Right atrium auricular region (tissue), 2 donors: ENCODE data around the gene P2RY14. TPM values are rescaled to one million over a fixed set of nuclear protein-coding genes. Genes with fewer than 3 reads are reported as not detected.

Experiments used
- DNase-seq: peaks from one replicate; pipeline ENCODE4 v3.0.0-alpha.2; 2019; ENCODE audit warnings: low spot score
- H3K27ac ChIP-seq, 2 donors: fragments of 200-600 bp; sonication (generic); 1 replicate in 1 of 2; 2 replicates in 1 of 2; pipeline ENCODE4 v1.5.1; 2016 to 2019
- H3K27me3 ChIP-seq, 2 donors: fragments of 200-600 bp; sonication (generic); one replicate each; pipeline versions ENCODE4 v1.5.1 to v1.6.0; 2017 to 2019
- H3K36me3 ChIP-seq: fragments of 200-600 bp; sonication (generic); one replicate; pipeline ENCODE4 v1.5.1; 2016
- H3K4me1 ChIP-seq, 2 donors: fragments of 200-600 bp; sonication (generic); one replicate each; pipeline versions ENCODE4 v1.5.1 to v1.6.0; 2017 to 2019
- H3K4me3 ChIP-seq, 2 donors: fragments of 200-600 bp; sonication (generic); 1 replicate in 1 of 2; 2 replicates in 1 of 2; pipeline ENCODE4 v1.5.1; 2017 to 2019; ENCODE audit warnings: mild to moderate bottlenecking in 1 of 2, moderate library complexity in 1 of 2
- H3K9me3 ChIP-seq, 2 donors: fragments of 200-600 bp; sonication (generic); one replicate each; pipeline ENCODE4 v1.5.1; 2019
- CTCF ChIP-seq, 2 donors: fragments of 200-600 bp; sonication (generic); IDR thresholded peaks; one replicate each; pipeline ENCODE4 v1.5.1; 2019; ENCODE audit warnings: antibody characterized with exemption in 2 of 2
- total RNA-seq, 2 donors: library from RNA; depleted of rRNA; stranded (reverse); fragments of >200 nt; gene quantifications; one replicate each; pipeline ENCODE4 v1.1.0, GENCODE V29; 2016

The P2RY14 gene
- total RNA-seq, 2 donors from 2014 or later, result 1.3 to 3.6 TPM

- Histone ChIP-seq H3K27me3 (no peaks in the 10 kb centered on the region), H3K4me3 (no peak overlapping the region), H3K4me1 (no peaks in the 10 kb centered on the region), H3K36me3 (no peaks in the 10 kb centered on the region), H3K27ac (no peak overlapping the region), H3K9me3 (no peaks in the 10 kb centered on the region)
- no peak for DNase-seq
- no peak for TF ChIP-seq CTCF (IDR thresholded peaks at IDR 0.05)
Measured at GRCh38 chr3:151300539-151300938, 22.2 kb upstream of the P2RY14 start.

DNA sequence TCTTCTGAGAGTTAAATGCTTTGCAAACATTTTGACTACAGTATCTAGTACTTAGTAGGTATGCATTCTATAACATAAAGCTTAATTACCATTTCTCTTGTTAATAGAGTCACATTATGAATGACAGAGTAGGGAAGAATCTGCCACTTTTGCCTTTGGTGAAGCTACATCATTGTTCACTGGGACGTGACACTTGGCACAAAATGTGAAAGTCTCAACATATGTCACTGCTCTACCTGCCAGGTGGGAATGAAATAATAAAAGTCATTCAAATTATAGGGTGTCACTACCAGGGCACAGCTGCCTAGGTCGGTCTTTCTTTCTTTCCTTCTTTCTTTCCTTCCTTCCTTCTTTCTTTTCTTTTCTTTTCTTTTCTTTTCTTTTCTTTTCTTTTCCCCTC, 20.7 kb upstream of the P2RY14 start:
- no peak for TF ChIP-seq CTCF (IDR thresholded peaks at IDR 0.05)
- Histone ChIP-seq H3K27ac (no peak overlapping the region), H3K36me3 (no peaks in the 10 kb centered on the region), H3K4me1 (no peaks in the 10 kb centered on the region), H3K9me3 (no peaks in the 10 kb centered on the region), H3K27me3 (no peaks in the 10 kb centered on the region), H3K4me3 (no peak overlapping the region)
- no peak for DNase-seq

DNA sequence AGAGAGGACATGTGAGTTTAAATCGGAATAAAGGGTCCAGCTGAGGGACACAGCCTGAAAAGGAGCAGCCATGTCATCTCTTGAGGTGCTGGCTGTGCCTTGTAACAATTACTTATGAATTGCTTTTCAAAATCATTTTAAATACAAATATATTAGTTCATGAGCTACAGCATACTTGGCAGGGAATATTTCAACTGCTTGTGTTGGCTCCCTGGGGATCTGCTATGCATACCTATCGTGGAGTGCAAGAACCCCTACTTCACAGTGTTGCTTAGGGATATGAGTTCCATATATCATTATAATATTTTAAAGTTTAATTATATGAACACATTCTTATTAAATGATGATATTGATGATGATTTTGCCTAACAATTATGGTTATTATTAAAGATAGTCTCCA, 19.1 kb upstream of the P2RY14 start:
- DNase-seq, result no peak
- H3K36me3 ChIP-seq, result no peaks in the 10 kb centered on the region
- no peaks in the 10 kb centered on the region for H3K27me3 ChIP-seq
- no peaks in the 10 kb centered on the region for H3K4me1 ChIP-seq
- no peak overlapping the region for H3K4me3 ChIP-seq
- TF ChIP-seq CTCF (IDR thresholded peaks at IDR 0.05), result no peak
- H3K9me3 ChIP-seq, result no peaks in the 10 kb centered on the region
- H3K27ac ChIP-seq, result no peak overlapping the region

- Histone ChIP-seq H3K9me3 (no peaks in the 10 kb centered on the region), H3K36me3 (no peaks in the 10 kb centered on the region), H3K27me3 (no peaks in the 10 kb centered on the region), H3K27ac (no peak overlapping the region), H3K4me1 (no peaks in the 10 kb centered on the region), H3K4me3 (no peak overlapping the region)
- no peak for DNase-seq
- no peak for TF ChIP-seq CTCF (IDR thresholded peaks at IDR 0.05)
Measured at GRCh38 chr3:151296226-151296625, 17.9 kb upstream of the P2RY14 start.

DNA sequence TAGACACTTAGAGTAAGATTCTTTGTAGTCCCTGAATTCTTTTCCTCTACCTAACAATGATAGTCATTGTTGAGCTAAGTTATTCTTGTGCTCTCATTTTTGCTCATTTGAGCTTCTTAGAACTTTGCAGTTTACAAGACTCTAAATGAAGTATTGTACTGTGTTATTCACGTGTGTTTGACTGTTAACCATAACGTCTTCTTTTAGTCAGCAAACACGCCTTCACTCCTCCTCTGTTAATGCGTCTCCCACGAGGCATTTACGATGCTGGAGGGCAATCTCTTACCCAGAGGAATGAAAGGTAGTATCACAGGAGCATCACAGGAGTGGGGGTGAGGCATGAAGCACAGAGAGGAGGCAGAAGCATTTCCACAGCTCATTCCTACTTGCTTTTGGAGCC, 14.8 kb upstream of the P2RY14 start:
- TF ChIP-seq CTCF (IDR thresholded peaks at IDR 0.05), result no peak
- H3K4me1 ChIP-seq, result no peaks in the 10 kb centered on the region
- no peak for DNase-seq
- H3K36me3 ChIP-seq, result no peaks in the 10 kb centered on the region
- H3K4me3 ChIP-seq, result no peak overlapping the region
- H3K9me3 ChIP-seq, result no peaks in the 10 kb centered on the region
- no peaks in the 10 kb centered on the region for H3K27me3 ChIP-seq
- H3K27ac ChIP-seq, result no peak overlapping the region

DNA sequence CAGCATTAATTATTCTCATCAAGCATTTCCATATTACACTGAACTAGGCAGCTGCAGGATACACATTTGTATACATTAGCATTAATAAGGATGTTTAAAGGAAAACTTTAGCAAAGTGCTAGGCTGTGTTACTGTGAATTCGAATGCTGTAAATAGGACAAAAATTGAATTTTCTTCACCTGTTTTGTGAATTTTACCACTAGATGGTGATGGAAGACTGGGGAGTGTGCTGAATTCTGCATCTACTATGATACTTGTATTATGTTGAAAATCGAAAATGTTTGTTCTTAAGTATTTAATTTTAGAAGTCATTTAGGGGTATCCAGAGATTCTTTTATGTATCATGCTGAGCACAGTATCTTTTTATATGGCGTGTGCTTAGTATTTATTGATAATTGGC, 12.3 kb upstream of the P2RY14 start:
- Histone ChIP-seq H3K27me3 (no peaks in the 10 kb centered on the region), H3K36me3 (no peaks in the 10 kb centered on the region), H3K9me3 (no peaks in the 10 kb centered on the region), H3K4me1 (no peaks in the 10 kb centered on the region), H3K4me3 (no peak overlapping the region), H3K27ac (no peak overlapping the region)
- no peak for DNase-seq
- TF ChIP-seq CTCF (IDR thresholded peaks at IDR 0.05), result peak in 1 of 2 donors; percentile 55
